ENCODE measurements around the gene ZNF79. TPM values are rescaled to one million over a fixed set of nuclear protein-coding genes. Genes with fewer than 3 reads are reported as not detected.

Gene ZNF79
- total and polyA plus RNA-seq, 2 experiments from 2014 or later = 2.2 to 6.3 TPM

DNA sequence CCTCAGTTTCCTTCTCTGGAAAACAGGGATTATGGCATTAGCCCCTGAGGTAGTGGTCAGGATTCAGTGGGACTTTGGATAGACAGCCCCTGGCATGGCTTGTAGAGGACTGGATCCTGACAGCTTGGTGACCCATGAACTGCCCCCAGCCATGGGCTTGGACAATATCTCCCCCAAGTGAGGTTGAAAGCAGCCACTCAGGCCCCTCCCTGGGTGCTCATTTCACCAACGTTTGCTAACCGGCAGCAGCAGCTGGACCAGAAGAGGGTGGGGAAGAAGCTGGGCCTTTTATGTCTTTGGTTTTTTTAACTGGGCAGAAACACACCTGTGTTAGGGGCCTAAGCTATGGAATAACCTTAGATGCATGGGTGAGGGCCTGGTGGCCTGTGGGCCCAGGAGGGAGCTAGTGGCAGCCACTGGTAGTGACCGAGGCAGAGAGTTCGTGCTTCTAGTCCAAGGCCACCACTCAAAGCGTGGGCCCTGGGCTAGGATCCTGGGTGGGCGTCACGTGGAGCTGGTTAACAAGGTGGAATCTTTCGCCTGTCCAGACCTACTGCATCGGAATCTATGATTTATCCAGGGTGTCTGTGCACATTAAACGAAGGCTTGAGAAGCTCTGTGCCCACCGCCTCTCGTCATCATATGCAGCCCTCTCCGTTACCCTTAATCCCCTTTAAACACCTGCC, 25.3 kb upstream of the ZNF79 start:
- Mint-ChIP-seq H3K4me1 (peaks cover 14% of the 10 kb centered on the region), H3K4me3 (peak overlapping the region; percentile 85), H3K9me3 (no peaks in the 10 kb centered on the region), H3K27me3 (ENCODE audit: insufficient read depth, low read depth, poor library complexity) (peaks cover 8% of the 10 kb centered on the region), H3K36me3 (ENCODE audit: low read depth) (peaks cover 8% of the 10 kb centered on the region; the same call in 2 of the 3 replicates), H3K27ac (no peak overlapping the region)
- H3K4me1 ChIP-seq (ENCODE audit: insufficient read depth) = peaks cover 9% of the 10 kb centered on the region
- H3K36me3 ChIP-seq (ENCODE audit: insufficient read depth) = no peaks in the 10 kb centered on the region; the same call in 1 of the 2 replicates
- ATAC-seq (no peak), DNase-seq (ENCODE audit: low spot score) (no peak)
- peak overlapping the region; percentile 79 for H3K4me3 ChIP-seq
- no peak overlapping the region for H2AFZ ChIP-seq
- TF ChIP-seq EZH2 (IDR thresholded peaks at IDR 0.05; ENCODE audit: low read depth, unreplicated experiment) (no peak), POLR2AphosphoS5 (IDR thresholded peaks at IDR 0.05; ENCODE audit: low read depth) (no peak), ZNF114 (CRISPR knock-in tag; IDR thresholded peaks at IDR 0.05) (no peak), ZNF331 (CRISPR knock-in tag; IDR thresholded peaks at IDR 0.05; ENCODE audit: low read depth) (no peak), CREB1 (CRISPR knock-in tag; IDR thresholded peaks at IDR 0.05; ENCODE audit: low read depth) (no peak), JUNB (IDR thresholded peaks at IDR 0.05; ENCODE audit: unreplicated experiment) (no peak), STAT1 (IDR thresholded peaks at IDR 0.05; ENCODE audit: unreplicated experiment) (no peak), NANOG (IDR thresholded peaks at IDR 0.05; ENCODE audit: borderline replicate concordance) (no peak), EZH2phosphoT487 (IDR thresholded peaks at IDR 0.05; ENCODE audit: unreplicated experiment) (no peak), CTCF (conservative IDR thresholded peaks at IDR 0.05; ENCODE audit: low read depth in 2 of 2) (no peak), REST (IDR thresholded peaks at IDR 0.05; ENCODE audit: unreplicated experiment) (no peak)
- TF ChIP-seq, protein P1, sequence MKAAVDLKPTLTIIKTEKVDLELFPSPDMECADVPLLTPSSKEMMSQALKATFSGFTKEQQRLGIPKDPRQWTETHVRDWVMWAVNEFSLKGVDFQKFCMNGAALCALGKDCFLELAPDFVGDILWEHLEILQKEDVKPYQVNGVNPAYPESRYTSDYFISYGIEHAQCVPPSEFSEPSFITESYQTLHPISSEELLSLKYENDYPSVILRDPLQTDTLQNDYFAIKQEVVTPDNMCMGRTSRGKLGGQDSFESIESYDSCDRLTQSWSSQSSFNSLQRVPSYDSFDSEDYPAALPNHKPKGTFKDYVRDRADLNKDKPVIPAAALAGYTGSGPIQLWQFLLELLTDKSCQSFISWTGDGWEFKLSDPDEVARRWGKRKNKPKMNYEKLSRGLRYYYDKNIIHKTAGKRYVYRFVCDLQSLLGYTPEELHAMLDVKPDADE (IDR thresholded peaks at IDR 0.05) = no peak
- TF ChIP-seq, protein P2, sequence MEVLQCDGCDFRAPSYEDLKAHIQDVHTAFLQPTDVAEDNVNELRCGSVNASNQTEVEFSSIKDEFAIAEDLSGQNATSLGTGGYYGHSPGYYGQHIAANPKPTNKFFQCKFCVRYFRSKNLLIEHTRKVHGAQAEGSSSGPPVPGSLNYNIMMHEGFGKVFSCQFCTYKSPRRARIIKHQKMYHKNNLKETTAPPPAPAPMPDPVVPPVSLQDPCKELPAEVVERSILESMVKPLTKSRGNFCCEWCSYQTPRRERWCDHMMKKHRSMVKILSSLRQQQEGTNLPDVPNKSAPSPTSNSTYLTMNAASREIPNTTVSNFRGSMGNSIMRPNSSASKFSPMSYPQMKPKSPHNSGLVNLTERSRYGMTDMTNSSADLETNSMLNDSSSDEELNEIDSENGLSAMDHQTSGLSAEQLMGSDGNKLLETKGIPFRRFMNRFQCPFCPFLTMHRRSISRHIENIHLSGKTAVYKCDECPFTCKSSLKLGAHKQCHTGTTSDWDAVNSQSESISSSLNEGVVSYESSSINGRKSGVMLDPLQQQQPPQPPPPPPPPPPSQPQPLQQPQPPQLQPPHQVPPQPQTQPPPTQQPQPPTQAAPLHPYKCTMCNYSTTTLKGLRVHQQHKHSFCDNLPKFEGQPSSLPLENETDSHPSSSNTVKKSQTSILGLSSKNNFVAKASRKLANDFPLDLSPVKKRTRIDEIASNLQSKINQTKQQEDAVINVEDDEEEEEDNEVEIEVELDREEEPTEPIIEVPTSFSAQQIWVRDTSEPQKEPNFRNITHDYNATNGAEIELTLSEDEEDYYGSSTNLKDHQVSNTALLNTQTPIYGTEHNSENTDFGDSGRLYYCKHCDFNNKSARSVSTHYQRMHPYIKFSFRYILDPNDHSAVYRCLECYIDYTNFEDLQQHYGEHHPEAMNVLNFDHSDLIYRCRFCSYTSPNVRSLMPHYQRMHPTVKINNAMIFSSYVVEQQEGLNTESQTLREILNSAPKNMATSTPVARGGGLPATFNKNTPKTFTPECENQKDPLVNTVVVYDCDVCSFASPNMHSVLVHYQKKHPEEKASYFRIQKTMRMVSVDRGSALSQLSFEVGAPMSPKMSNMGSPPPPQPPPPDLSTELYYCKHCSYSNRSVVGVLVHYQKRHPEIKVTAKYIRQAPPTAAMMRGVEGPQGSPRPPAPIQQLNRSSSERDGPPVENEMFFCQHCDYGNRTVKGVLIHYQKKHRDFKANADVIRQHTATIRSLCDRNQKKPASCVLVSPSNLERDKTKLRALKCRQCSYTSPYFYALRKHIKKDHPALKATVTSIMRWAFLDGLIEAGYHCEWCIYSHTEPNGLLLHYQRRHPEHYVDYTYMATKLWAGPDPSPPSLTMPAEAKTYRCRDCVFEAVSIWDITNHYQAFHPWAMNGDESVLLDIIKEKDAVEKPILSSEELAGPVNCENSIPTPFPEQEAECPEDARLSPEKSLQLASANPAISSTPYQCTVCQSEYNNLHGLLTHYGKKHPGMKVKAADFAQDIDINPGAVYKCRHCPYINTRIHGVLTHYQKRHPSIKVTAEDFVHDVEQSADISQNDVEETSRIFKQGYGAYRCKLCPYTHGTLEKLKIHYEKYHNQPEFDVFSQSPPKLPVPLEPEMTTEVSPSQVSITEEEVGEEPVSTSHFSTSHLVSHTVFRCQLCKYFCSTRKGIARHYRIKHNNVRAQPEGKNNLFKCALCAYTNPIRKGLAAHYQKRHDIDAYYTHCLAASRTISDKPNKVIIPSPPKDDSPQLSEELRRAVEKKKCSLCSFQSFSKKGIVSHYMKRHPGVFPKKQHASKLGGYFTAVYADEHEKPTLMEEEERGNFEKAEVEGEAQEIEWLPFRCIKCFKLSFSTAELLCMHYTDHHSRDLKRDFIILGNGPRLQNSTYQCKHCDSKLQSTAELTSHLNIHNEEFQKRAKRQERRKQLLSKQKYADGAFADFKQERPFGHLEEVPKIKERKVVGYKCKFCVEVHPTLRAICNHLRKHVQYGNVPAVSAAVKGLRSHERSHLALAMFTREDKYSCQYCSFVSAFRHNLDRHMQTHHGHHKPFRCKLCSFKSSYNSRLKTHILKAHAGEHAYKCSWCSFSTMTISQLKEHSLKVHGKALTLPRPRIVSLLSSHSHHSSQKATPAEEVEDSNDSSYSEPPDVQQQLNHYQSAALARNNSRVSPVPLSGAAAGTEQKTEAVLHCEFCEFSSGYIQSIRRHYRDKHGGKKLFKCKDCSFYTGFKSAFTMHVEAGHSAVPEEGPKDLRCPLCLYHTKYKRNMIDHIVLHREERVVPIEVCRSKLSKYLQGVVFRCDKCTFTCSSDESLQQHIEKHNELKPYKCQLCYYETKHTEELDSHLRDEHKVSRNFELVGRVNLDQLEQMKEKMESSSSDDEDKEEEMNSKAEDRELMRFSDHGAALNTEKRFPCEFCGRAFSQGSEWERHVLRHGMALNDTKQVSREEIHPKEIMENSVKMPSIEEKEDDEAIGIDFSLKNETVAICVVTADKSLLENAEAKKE (CRISPR knock-in tag; IDR thresholded peaks at IDR 0.05) = no peak
- no peaks in the 10 kb centered on the region; the same call in 1 of the 2 replicates for H3F3A ChIP-seq (replicated peaks; ENCODE audit: low read depth)
- 0 out of 2 replicates have a peak, but pooled peaks cover 13% of the 10 kb centered on the region for H3K27me3 ChIP-seq (ENCODE audit: insufficient read depth)
- peaks cover 17% of the 10 kb centered on the region for H3K79me2 ChIP-seq (replicated peaks; ENCODE audit: insufficient read depth)
- H3K4me2 ChIP-seq = peak overlapping the region; percentile 89
- no peak overlapping the region for H3K27ac ChIP-seq (ENCODE audit: low read depth)
- peaks cover 5% of the 10 kb centered on the region; the same call in 1 of the 2 replicates for H4K20me1 ChIP-seq (replicated peaks; ENCODE audit: insufficient read depth)
- no peaks in the 10 kb centered on the region for H3K9me2 ChIP-seq (ENCODE audit: insufficient read depth)

Measured in GM23338 (cell line).